Pancreas (tissue), 10 donors: ENCODE data around the gene PLG. TPM values are rescaled to one million over a fixed set of nuclear protein-coding genes. Genes with fewer than 3 reads are reported as not detected.
"Not testable (repeated sequence)": the region's sequence is repeated elsewhere in the genome, so short reads cannot be mapped to it uniquely, and the experiment has no call there.

ENCODE experiments used
- ATAC-seq, 4 donors: fragments of 200-7000 bp; cut with Tn5 transposase; one replicate each; pipeline versions ENCODE4 v1.8.0 to v1.9.1; 2020; ENCODE audit warnings: mild to moderate bottlenecking in 4 of 4, moderate library complexity in 4 of 4
- DNase-seq, 6 donors: peaks; one replicate each; pipeline ENCODE4 v3.0.0-alpha.2; 2020
- FAIRE-seq: peaks from 2 replicates; lab custom pipeline; 2012; peaks lifted over from hg19 to GRCh38; lab: Jason Lieb, UNC
- H3K27ac ChIP-seq, 4 donors: fragments of 200-600 bp; sonication (generic); 1 replicate in 3 of 4; 2 replicates in 1 of 4; pipeline versions ENCODE4 v1.5.0 to v1.8.0; 2020
- H3K27me3 ChIP-seq, 4 donors: fragments of 200-600 bp; one replicate each; pipeline ENCODE4 v1.8.0; 2021
- H3K36me3 ChIP-seq, 3 donors: fragments of 200-600 bp; sonication (generic) in 1 of 3; one replicate each; pipeline versions ENCODE4 v1.5.0 to v1.8.0; 2020 to 2021
- H3K4me1 ChIP-seq, 3 donors: fragments of 200-600 bp; one replicate each; pipeline ENCODE4 v1.8.0; 2021
- H3K4me3 ChIP-seq, 4 donors: fragments of 200-600 bp; sonication (generic) in 2 of 4; one replicate each; pipeline versions ENCODE4 v1.5.0 to v1.8.0; 2020 to 2021
- H3K9me3 ChIP-seq, 4 donors: fragments of 200-600 bp; one replicate each; pipeline ENCODE4 v1.8.0; 2021
- WGBS, 2 donors: extraction: QIAGEN DNeasy Blood & Tissue Kit; methylation state at CpG; one replicate each; pipeline ENCODE4 v1.1.7; 2013; 5-methylcytosine and 5-hydroxymethylcytosine counted together
- intact Hi-C, 3 donors: fragments of 100-400 bp; cut with DNase I; formaldehyde crosslinking; loops; one replicate each; pipeline versions ENCODE4 v1.11.1 to v1.14.2; 2022
- polyA plus RNA-seq, 2 donors: library from polyadenylated mRNA; stranded (reverse); fragments of 200-250 nt; gene quantifications; one replicate each; pipeline ENCODE4 v1.2.3, GENCODE V29; 2013
- total RNA-seq, 6 donors: library from RNA; stranded (reverse); fragmentation: NEBNext Ultra II Directional in 4 of 6; extraction: Animal tissue kit (Norgen Biotek cat#: 25700) in 4 of 6; gene quantifications; one replicate each; pipeline versions ENCODE4 v1.2.1 to v1.2.4, GENCODE V29; 2021 to 2023
- TF ChIP-seq, protein P1 (sequence below), 4 donors: fragments of 200-600 bp; sonication (generic) in 3 of 4; IDR thresholded peaks; one replicate each; pipeline versions ENCODE4 v1.5.0 to v1.8.0; 2021; ENCODE audit warnings: antibody characterized with exemption in 4 of 4
- donor health status: healthy with polysubstance abuse.
- donor health status: DM: no; HTN: no; CAD: no; lungs with moderate emphysema.
- donor health status: DM: no; HTN: no; CAD: no.
- donor health status: control.
- donor health status: control.
- donor health status: Bipolar disorder and iron deficiency.
- donor health status: DM: yes; HTN: yes; CAD: no.
- donor health status: DM: no; HTN: no; CAD: no.
- donor health status: DM: no; HTN: no; CAD: no.
- donor health status: DM: yes; HTN: yes; CAD: no.

PLG gene
- total and polyA plus RNA-seq, 8 donors = 0.02 to 1.8 (median 0.21) TPM; not detected in 5

- Histone ChIP-seq H3K4me3 (no peak overlapping the region), H3K27ac (no peak overlapping the region), H3K4me1 (no peaks in the 10 kb centered on the region), H3K27me3 (no peaks in the 10 kb centered on the region), H3K36me3 (no peaks in the 10 kb centered on the region), H3K9me3 (no peaks in the 10 kb centered on the region)
- ATAC-seq = no peak
- intact Hi-C loops = loop anchor here in 2 of 3 donors (10.0 kb wide), 1 partner anchor 637 kb away; no protein-coding TSS in a partner anchor
- TF ChIP-seq, protein P1, sequence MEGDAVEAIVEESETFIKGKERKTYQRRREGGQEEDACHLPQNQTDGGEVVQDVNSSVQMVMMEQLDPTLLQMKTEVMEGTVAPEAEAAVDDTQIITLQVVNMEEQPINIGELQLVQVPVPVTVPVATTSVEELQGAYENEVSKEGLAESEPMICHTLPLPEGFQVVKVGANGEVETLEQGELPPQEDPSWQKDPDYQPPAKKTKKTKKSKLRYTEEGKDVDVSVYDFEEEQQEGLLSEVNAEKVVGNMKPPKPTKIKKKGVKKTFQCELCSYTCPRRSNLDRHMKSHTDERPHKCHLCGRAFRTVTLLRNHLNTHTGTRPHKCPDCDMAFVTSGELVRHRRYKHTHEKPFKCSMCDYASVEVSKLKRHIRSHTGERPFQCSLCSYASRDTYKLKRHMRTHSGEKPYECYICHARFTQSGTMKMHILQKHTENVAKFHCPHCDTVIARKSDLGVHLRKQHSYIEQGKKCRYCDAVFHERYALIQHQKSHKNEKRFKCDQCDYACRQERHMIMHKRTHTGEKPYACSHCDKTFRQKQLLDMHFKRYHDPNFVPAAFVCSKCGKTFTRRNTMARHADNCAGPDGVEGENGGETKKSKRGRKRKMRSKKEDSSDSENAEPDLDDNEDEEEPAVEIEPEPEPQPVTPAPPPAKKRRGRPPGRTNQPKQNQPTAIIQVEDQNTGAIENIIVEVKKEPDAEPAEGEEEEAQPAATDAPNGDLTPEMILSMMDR (IDR thresholded peaks at IDR 0.05) = no peak
- FAIRE-seq = no peak
- 80 to 81% methylated on average over 5 of the region's 5 CpGs for WGBS, 2 donors
- DNase-seq = no peak
Observed at GRCh38 chr6:160737934-160738333, 35.9 kb downstream of the PLG start.

- no peak overlapping the region for H3K27ac ChIP-seq
- no peaks in the 10 kb centered on the region for H3K9me3 ChIP-seq
- H3K4me1 ChIP-seq = no peaks in the 10 kb centered on the region
- no peaks in the 10 kb centered on the region for H3K27me3 ChIP-seq
- intact Hi-C loops = loop anchor here in 2 of 3 donors (10.0 kb wide), 1 partner anchor 635 kb away; no protein-coding TSS in a partner anchor
- no peak overlapping the region for H3K4me3 ChIP-seq
- FAIRE-seq (no peak), ATAC-seq (no peak), DNase-seq (no peak)
- H3K36me3 ChIP-seq = no peaks in the 10 kb centered on the region
- 79% methylated on average over 6 of the region's 6 CpGs for WGBS, 2 donors
- TF ChIP-seq, protein P1 (IDR thresholded peaks at IDR 0.05) = no peak
Observed at GRCh38 chr6:160739955-160740354, 37.9 kb downstream of the PLG start.

DNA sequence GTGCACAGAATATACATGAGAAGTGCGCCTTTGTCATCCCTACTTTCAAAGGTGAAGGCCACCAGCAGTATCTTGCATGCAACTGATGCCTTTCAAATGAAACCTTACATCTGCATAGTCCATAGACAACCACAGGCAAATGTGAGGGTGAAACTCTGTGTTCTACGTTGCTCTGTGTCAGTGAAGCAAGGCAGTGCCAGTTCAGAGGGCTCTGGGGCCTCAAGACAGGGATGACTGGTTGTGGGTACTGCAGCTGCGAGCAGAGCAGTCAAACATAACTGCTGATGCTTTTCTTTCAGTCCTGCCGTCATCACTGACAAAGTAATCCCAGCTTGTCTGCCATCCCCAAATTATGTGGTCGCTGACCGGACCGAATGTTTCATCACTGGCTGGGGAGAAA, 39.0 kb downstream of the PLG start:
- FAIRE-seq, H3K36me3 ChIP-seq, H3K27me3 ChIP-seq, DNase-seq, ATAC-seq, H3K4me3 ChIP-seq, intact Hi-C loops, H3K27ac ChIP-seq, H3K9me3 ChIP-seq, H3K4me1 ChIP-seq: not testable (repeated sequence)
- WGBS, 2 donors = 82 to 85% methylated on average over 7 of the region's 7 CpGs

- H3K4me1 ChIP-seq = no peaks in the 10 kb centered on the region
- intact Hi-C loops = no loop called here
- WGBS, 2 donors = 71 to 80% methylated on average over 2 of the region's 2 CpGs
Observed at GRCh38 chr6:160742090-160742489, 40.0 kb downstream of the PLG start.

DNA sequence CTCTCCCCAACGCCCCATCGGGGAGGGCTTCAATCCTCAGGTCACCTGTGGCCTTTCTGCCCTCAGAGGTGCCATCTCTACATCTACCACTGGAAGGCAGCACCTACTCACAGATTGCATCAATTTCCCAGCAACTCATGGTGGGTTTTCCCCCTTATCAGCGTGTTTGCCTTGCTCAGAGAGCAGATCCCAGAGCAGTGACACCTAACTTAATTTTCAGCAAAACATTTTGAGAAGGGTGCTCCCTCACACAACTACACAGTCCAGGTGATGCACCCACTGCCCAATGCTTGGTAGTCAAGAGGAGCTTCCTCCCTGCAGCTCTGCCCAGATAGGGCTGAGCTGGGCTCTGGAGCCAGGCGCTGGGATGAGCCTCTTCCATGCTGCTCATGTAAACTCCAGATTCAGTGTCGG, 48.2 kb downstream of the PLG start:
- H3K4me1 ChIP-seq = no peaks in the 10 kb centered on the region
- FAIRE-seq (no peak), DNase-seq (no peak), ATAC-seq (peak in 3 of 4 donors; percentile 22 to 60 (median 46))
- TF ChIP-seq, protein P1 (IDR thresholded peaks at IDR 0.05) = peak in 1 of 4 donors; percentile 12
- H3K36me3 ChIP-seq = no peaks in the 10 kb centered on the region
- no peak overlapping the region for H3K27ac ChIP-seq
- intact Hi-C loops = no loop called here
- 19 to 20% methylated on average over 5 of the region's 5 CpGs for WGBS, 2 donors
- no peaks in the 10 kb centered on the region for H3K9me3 ChIP-seq
- no peak overlapping the region for H3K4me3 ChIP-seq
- no peaks in the 10 kb centered on the region for H3K27me3 ChIP-seq

More at GRCh38 chr6:160742090-160742489, 40.0 kb downstream of the PLG start:
- no peak for FAIRE-seq
- DNase-seq = no peak
- Histone ChIP-seq H3K4me3 (no peak overlapping the region), H3K27ac (no peak overlapping the region), H3K36me3 (no peaks in the 10 kb centered on the region), H3K27me3 (no peaks in the 10 kb centered on the region), H3K9me3 (no peaks in the 10 kb centered on the region)
- no peak for ATAC-seq
- TF ChIP-seq, protein P1 (IDR thresholded peaks at IDR 0.05) = no peak

- intact Hi-C loops, ATAC-seq, FAIRE-seq, H3K9me3 ChIP-seq, DNase-seq, H3K27ac ChIP-seq, H3K36me3 ChIP-seq, H3K27me3 ChIP-seq, H3K4me3 ChIP-seq, H3K4me1 ChIP-seq: not testable (repeated sequence)
- WGBS, 2 donors = 34 to 38% methylated on average over 3 to 4 of the region's 4 CpGs
Observed at GRCh38 chr6:160753211-160753610, 51.2 kb downstream of the PLG start.
